ENCODE results near the gene TIAM2. TPM values are rescaled to one million over a fixed set of nuclear protein-coding genes. Genes with fewer than 3 reads are reported as not detected.

The TIAM2 gene
- total and polyA plus RNA-seq, 2 experiments from 2014 or later: 14.2 to 24.4 TPM

GRCh38 chr6:155212106-155212505 lies 217.0 kb downstream of the TIAM2 start:
- Mint-ChIP-seq H3K4me3 (no peak overlapping the region), H3K9me3 (peaks cover 9% of the 10 kb centered on the region; the same call in 1 of the 3 replicates), H3K4me1 (peaks cover 18% of the 10 kb centered on the region), H3K27me3 (ENCODE audit: insufficient read depth, low read depth, poor library complexity) (peaks cover 4% of the 10 kb centered on the region), H3K27ac (no peak overlapping the region), H3K36me3 (ENCODE audit: low read depth) (peaks cover 28% of the 10 kb centered on the region)
- Histone ChIP-seq H3K27me3 (ENCODE audit: insufficient read depth) (no peaks in the 10 kb centered on the region), H3K4me1 (ENCODE audit: insufficient read depth) (peaks cover 5% of the 10 kb centered on the region; the same call in 1 of the 2 replicates), H3K9me2 (ENCODE audit: insufficient read depth) (no peaks in the 10 kb centered on the region), H3K27ac (ENCODE audit: low read depth) (no peak overlapping the region), H2AFZ (no peak overlapping the region), H3K4me3 (no peak overlapping the region), H3K4me2 (no peak overlapping the region), H4K20me1 (replicated peaks; ENCODE audit: insufficient read depth) (no peaks in the 10 kb centered on the region), H3K36me3 (ENCODE audit: insufficient read depth) (peaks cover 3% of the 10 kb centered on the region; the same call in 1 of the 2 replicates), H3K79me2 (replicated peaks; ENCODE audit: insufficient read depth) (no peaks in the 10 kb centered on the region), H3F3A (replicated peaks; ENCODE audit: low read depth) (no peaks in the 10 kb centered on the region)
- TF ChIP-seq CTCF (conservative IDR thresholded peaks at IDR 0.05; ENCODE audit: low read depth in 2 of 2) (no peak), JUNB (IDR thresholded peaks at IDR 0.05; ENCODE audit: unreplicated experiment) (no peak), ZNF114 (CRISPR knock-in tag; IDR thresholded peaks at IDR 0.05) (no peak)
- no peak for DNase-seq (ENCODE audit: low spot score)
- ATAC-seq: no peak

GRCh38 chr6:155212616-155213380 lies 217.7 kb downstream of the TIAM2 start:
- Histone ChIP-seq H3K4me1 (ENCODE audit: insufficient read depth) (peaks cover 5% of the 10 kb centered on the region; the same call in 1 of the 2 replicates), H3K4me3 (no peak overlapping the region), H3K9me2 (ENCODE audit: insufficient read depth) (no peaks in the 10 kb centered on the region), H3K4me2 (no peak overlapping the region), H3K27ac (ENCODE audit: low read depth) (no peak overlapping the region), H3K36me3 (ENCODE audit: insufficient read depth) (peaks cover 3% of the 10 kb centered on the region; the same call in 1 of the 2 replicates), H3F3A (replicated peaks; ENCODE audit: low read depth) (no peaks in the 10 kb centered on the region), H4K20me1 (replicated peaks; ENCODE audit: insufficient read depth) (no peaks in the 10 kb centered on the region), H3K79me2 (replicated peaks; ENCODE audit: insufficient read depth) (no peaks in the 10 kb centered on the region), H2AFZ (no peak overlapping the region), H3K27me3 (ENCODE audit: insufficient read depth) (no peaks in the 10 kb centered on the region)
- no peak for ATAC-seq
- H3K4me1 Mint-ChIP-seq: peaks cover 19% of the 10 kb centered on the region
- no peak overlapping the region for H3K27ac Mint-ChIP-seq
- H3K36me3 Mint-ChIP-seq (ENCODE audit: low read depth): peaks cover 28% of the 10 kb centered on the region
- H3K9me3 Mint-ChIP-seq: peaks cover 9% of the 10 kb centered on the region; the same call in 1 of the 3 replicates
- DNase-seq (ENCODE audit: low spot score): no peak
- peaks cover 4% of the 10 kb centered on the region for H3K27me3 Mint-ChIP-seq (ENCODE audit: insufficient read depth, low read depth, poor library complexity)
- H3K4me3 Mint-ChIP-seq: no peak overlapping the region
- no peak for TF ChIP-seq ZNF331 (CRISPR knock-in tag; IDR thresholded peaks at IDR 0.05; ENCODE audit: low read depth)
- TF ChIP-seq EZH2 (IDR thresholded peaks at IDR 0.05; ENCODE audit: low read depth, unreplicated experiment): no peak
- no peak for TF ChIP-seq JUNB (IDR thresholded peaks at IDR 0.05; ENCODE audit: unreplicated experiment)
- no peak for TF ChIP-seq ZNF462 (CRISPR knock-in tag; IDR thresholded peaks at IDR 0.05)
- TF ChIP-seq CTCF (conservative IDR thresholded peaks at IDR 0.05; ENCODE audit: low read depth in 2 of 2): no peak
- TF ChIP-seq STAT1 (IDR thresholded peaks at IDR 0.05; ENCODE audit: unreplicated experiment): no peak
- TF ChIP-seq ZNF114 (CRISPR knock-in tag; IDR thresholded peaks at IDR 0.05): no peak
